ENCODE measurements around the gene PTGER1. TPM values are rescaled to one million over a fixed set of nuclear protein-coding genes. Genes with fewer than 3 reads are reported as not detected.

PTGER1 gene
- total and polyA plus RNA-seq, 9 of the 15 experiments (the other 6 are each of a cell fraction or from before 2014, with no cell fraction given): 0.06 to 0.36 (median 0.31) TPM; not detected in 5

DNA sequence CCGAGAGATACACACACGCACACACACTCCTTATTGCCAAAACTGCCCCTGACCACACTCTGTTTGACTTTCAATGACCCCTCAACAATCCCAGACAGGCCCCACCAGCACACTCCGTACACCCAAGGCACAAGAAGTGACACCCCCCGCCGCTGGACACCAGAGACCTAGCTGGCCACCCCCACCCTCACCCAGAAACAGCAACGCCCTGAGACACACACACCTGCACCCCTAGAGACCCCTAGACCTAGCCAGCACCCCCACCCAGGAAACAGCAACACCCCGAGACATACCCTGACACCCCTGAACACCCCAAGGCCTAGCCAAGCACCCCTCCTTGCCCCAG lies 1.1 kb upstream of the PTGER1 start:
- ChIA-PET POLR2A (no interaction called here), CTCF (ENCODE audit: low intra/inter-chr PET ratio) (no interaction called here)
- Histone ChIP-seq H3K4me3 (no peak overlapping the region), H3K9ac (ENCODE audit: insufficient read depth in 1 of 2, low read depth in 2 of 2, low read length in 2 of 2) (peak overlapping the region in 1 of 2 experiments; percentile 76; a peak in 1 of 4 replicates), H3K36me3 (ENCODE audit: control insufficient read depth, insufficient read depth, low read length) (peaks cover 18% of the 10 kb centered on the region; the same call in 1 of the 3 replicates), H3K9me3 (replicated peaks; ENCODE audit: control insufficient read depth, insufficient read depth, low read depth, low read length) (no peaks in the 10 kb centered on the region), H3K27ac (ENCODE audit: extremely low read depth, low read depth, low read length) (no peak overlapping the region), H3K4me1 (replicated peaks in 1 of 2; ENCODE audit: control insufficient read depth in 2 of 2, insufficient read depth in 2 of 2, low read length in 2 of 2) (peaks cover 12 to 78% of the 10 kb centered on the region in 2 experiments), H2AFZ (ENCODE audit: low read depth, low read length) (no peak overlapping the region), H3K4me2 (ENCODE audit: insufficient read depth, low read length) (peak overlapping the region; percentile 21), H3K79me2 (ENCODE audit: control insufficient read depth, insufficient read depth, low read length) (no peaks in the 10 kb centered on the region), H3K9me1 (ENCODE audit: control insufficient read depth, insufficient read depth, low read length) (no peaks in the 10 kb centered on the region), H4K20me1 (replicated peaks; ENCODE audit: control insufficient read depth, insufficient read depth, low read length) (no peaks in the 10 kb centered on the region), H3K27me3 (ENCODE audit: control insufficient read depth in 2 of 2, insufficient read depth in 2 of 2, low read length in 2 of 2) (no peaks in the 10 kb centered on the region)
- ATAC-seq (no peak), DNase-seq (ENCODE audit: extremely low read depth in 1 of 4, low spot score in 3 of 4) (no peak), FAIRE-seq (no peak)
- BruUV-seq (replicated peaks): no TSS peak
- TF ChIP-seq RHOXF2B (CRISPR knock-in tag; conservative IDR thresholded peaks at IDR 0.05): no peak
- intact Hi-C loops (cut with micrococcal nuclease): no loop called here
- 80% methylated on average over 4 of the region's 7 CpGs for WGBS (ENCODE audit: insufficient coverage, low coverage, missing lambda C conversion rate)
- in situ Hi-C loops (cut with MboI): loop anchor here (5.0 kb wide), 1 partner anchor 279 kb away; no protein-coding TSS in a partner anchor

DNA sequence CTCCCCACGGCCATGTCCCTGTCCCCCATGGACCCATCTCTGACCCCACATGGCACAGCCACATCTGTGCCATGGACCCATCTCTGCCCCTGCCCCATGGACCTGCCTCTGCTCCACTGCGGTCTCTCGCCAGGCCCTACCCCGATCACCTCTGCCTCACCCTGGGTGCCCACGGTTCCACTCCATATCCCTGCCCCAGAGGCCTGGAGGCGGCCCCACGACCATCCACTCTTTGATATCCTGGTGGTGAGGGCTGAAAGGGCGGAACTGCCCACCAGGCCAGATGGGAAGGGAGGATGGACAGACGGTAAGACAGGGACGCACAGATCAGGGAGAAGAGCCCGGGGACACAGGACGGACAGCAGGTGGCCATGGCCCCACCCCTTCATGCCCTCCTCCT lies 327 bp downstream of the PTGER1 start:
- FAIRE-seq (peak; percentile 11), ATAC-seq (peak; percentile 9), DNase-seq (ENCODE audit: extremely low read depth in 1 of 4, low spot score in 3 of 4) (peak in 1 of 4 experiments; percentile 5)
- WGBS (ENCODE audit: insufficient coverage, low coverage, missing lambda C conversion rate): 51% methylated on average over 9 of the region's 12 CpGs
- CTCF ChIA-PET (ENCODE audit: low intra/inter-chr PET ratio): no interaction called here
- intact Hi-C loops (cut with micrococcal nuclease) (no loop called here), in situ Hi-C loops (cut with MboI) (loop anchor here (5.0 kb wide), 1 partner anchor 278 kb away; no protein-coding TSS in a partner anchor)
- H3K27me3 ChIP-seq (ENCODE audit: control insufficient read depth in 2 of 2, insufficient read depth in 2 of 2, low read length in 2 of 2): no peaks in the 10 kb centered on the region
- no peaks in the 10 kb centered on the region for H3K9me1 ChIP-seq (ENCODE audit: control insufficient read depth, insufficient read depth, low read length)
- no peak for TF ChIP-seq ZNF444 (CRISPR knock-in tag; IDR thresholded peaks at IDR 0.05)
- TF ChIP-seq, protein P1, sequence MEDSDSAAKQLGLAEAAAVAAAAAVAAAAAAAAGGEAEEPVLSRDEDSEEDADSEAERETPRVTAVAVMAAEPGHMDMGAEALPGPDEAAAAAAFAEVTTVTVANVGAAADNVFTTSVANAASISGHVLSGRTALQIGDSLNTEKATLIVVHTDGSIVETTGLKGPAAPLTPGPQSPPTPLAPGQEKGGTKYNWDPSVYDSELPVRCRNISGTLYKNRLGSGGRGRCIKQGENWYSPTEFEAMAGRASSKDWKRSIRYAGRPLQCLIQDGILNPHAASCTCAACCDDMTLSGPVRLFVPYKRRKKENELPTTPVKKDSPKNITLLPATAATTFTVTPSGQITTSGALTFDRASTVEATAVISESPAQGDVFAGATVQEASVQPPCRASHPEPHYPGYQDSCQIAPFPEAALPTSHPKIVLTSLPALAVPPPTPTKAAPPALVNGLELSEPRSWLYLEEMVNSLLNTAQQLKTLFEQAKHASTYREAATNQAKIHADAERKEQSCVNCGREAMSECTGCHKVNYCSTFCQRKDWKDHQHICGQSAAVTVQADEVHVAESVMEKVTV (CRISPR knock-in tag; IDR thresholded peaks at IDR 0.05): no peak
- TF ChIP-seq, protein P2, sequence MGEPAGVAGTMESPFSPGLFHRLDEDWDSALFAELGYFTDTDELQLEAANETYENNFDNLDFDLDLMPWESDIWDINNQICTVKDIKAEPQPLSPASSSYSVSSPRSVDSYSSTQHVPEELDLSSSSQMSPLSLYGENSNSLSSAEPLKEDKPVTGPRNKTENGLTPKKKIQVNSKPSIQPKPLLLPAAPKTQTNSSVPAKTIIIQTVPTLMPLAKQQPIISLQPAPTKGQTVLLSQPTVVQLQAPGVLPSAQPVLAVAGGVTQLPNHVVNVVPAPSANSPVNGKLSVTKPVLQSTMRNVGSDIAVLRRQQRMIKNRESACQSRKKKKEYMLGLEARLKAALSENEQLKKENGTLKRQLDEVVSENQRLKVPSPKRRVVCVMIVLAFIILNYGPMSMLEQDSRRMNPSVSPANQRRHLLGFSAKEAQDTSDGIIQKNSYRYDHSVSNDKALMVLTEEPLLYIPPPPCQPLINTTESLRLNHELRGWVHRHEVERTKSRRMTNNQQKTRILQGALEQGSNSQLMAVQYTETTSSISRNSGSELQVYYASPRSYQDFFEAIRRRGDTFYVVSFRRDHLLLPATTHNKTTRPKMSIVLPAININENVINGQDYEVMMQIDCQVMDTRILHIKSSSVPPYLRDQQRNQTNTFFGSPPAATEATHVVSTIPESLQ (CRISPR knock-in tag; IDR thresholded peaks at IDR 0.05): no peak
- TF ChIP-seq DNMT1 (IDR thresholded peaks at IDR 0.05): no peak
- no peak for TF ChIP-seq ZNF696 (CRISPR knock-in tag; conservative IDR thresholded peaks at IDR 0.05)
- H4K20me1 ChIP-seq (replicated peaks; ENCODE audit: control insufficient read depth, insufficient read depth, low read length): no peaks in the 10 kb centered on the region
- POLR2A ChIA-PET: no interaction called here
- H3K27ac ChIP-seq (ENCODE audit: extremely low read depth, low read depth, low read length): no peak overlapping the region
- peaks cover 12 to 76% of the 10 kb centered on the region in 2 experiments for H3K4me1 ChIP-seq (replicated peaks in 1 of 2; ENCODE audit: control insufficient read depth in 2 of 2, insufficient read depth in 2 of 2, low read length in 2 of 2)
- no peaks in the 10 kb centered on the region for H3K79me2 ChIP-seq (ENCODE audit: control insufficient read depth, insufficient read depth, low read length)
- H3K4me2 ChIP-seq (ENCODE audit: insufficient read depth, low read length): peak overlapping the region; percentile 67
- H3K36me3 ChIP-seq (ENCODE audit: control insufficient read depth, insufficient read depth, low read length): peaks cover 31% of the 10 kb centered on the region; the same call in 2 of the 3 replicates
- BruUV-seq (replicated peaks): no TSS peak
- peak overlapping the region; percentile 3 to 87; a peak in 3 of 4 replicates for H3K9ac ChIP-seq (ENCODE audit: insufficient read depth in 1 of 2, low read depth in 2 of 2, low read length in 2 of 2)
- H2AFZ ChIP-seq (ENCODE audit: low read depth, low read length): peak overlapping the region; percentile 78
- H3K9me3 ChIP-seq (replicated peaks; ENCODE audit: control insufficient read depth, insufficient read depth, low read depth, low read length): no peaks in the 10 kb centered on the region
- peak overlapping the region; percentile 26; the same call in 1 of the 2 replicates for H3K4me3 ChIP-seq
